HG02759 (cell line): Measurements from ENCODE around the gene GPRC5A.

Experiments used
- ATAC-seq: cut with Tn5 transposase; IDR thresholded peaks from one replicate; pipeline ENCODE4 v1.9.1; 2021; ENCODE audit warnings: mild to moderate bottlenecking, moderate library complexity; ENCODE audit not compliant: unreplicated experiment

GPRC5A gene

DNA sequence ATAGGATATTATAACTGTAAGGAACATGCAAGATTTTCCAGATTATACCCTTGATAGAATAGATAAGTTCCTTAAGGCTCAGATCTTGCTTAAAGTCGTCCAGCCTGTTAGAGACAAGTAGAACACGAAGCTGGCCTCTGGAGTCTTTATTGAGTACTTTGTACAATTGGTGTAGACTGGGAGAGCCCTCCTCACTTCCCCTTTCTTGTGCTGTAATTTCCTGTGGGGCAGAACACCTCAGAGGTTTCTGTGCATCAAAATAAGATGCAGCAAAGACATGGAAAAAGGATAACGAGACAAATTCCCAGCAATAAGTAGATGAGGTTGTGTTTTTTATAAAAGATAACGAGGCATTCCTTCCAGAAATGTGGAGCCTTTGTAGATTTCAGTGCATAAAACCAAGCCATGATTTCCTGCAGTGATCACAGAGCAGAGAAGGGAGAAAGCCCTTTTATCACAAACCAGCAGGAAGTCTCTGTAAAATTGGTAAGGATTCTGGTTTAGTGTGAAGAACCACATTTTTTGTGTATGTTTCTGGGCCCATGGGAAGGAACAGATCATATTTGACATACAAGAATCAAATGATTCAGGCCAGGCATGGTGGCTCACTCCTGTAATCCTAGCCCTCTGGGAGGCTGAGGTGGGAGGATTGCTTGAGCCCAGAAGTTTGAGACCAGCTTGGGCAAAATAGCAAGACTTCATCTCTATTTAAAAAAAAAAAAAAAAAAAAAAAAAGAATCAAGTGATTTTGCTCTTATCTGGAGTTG, 18.0 kb downstream of the GPRC5A start:
- ATAC-seq: peak; percentile 56

DNA sequence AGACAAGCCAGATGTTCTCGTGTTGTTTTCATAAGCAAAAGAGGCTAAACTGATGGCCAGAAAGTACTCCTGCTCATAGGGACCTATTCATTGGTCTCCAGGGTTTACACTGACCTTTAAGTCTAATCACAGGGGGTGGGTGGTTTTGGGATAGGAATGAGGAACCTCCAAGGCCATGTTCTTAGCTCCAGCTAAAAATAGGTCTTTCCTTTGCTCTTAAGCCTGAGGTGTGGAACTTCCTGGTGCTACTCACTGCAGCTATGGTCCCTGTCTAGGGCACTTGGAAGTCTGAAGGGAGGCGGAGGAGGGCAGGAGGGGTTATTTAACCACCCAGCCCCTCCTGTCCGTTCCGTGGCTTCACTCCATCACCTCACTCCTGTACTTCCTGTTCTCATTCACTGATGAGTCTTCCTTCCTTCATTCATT, 18.6 kb downstream of the GPRC5A start:
- ATAC-seq: no peak

DNA sequence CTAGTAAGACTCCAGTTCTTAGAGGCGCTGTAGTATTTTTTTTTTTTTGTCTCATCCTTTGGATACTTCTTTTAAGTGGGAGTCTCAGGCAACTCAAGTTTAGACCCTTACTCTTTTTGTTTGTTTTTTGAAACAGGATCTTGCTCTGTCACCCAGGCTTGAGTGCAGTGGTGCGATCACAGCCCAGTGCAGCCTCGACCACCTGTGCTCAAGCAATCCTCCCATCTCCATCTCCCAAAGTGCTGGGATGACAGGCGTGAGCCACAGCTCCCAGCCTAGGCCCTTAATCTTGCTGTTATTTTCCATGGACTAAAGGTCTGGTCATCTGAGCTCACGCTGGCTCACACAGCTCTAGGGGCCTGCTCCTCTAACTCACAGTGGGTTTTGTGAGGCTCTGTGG, 21.3 kb downstream of the GPRC5A start:
- ATAC-seq: no peak

DNA sequence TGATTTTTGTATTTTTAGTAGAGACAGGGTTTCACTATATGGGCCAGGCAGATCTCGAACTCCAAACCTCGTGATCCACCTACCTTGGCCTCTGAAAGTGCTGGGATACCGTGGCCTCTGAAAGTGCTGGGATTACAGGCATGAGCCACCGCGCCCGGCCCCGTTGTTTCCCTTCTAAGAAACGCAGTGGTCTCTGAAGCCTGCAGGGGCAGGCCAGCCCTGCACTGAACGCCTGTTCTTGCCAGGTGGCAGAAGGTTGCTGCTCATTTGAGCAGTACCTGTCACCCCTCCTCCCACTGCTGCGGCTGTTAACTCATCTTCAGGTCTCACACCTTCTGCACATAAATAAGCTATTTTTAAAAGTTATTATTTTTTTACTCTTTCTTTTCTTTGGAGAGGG, 24.3 kb downstream of the GPRC5A start:
- no peak for ATAC-seq

DNA sequence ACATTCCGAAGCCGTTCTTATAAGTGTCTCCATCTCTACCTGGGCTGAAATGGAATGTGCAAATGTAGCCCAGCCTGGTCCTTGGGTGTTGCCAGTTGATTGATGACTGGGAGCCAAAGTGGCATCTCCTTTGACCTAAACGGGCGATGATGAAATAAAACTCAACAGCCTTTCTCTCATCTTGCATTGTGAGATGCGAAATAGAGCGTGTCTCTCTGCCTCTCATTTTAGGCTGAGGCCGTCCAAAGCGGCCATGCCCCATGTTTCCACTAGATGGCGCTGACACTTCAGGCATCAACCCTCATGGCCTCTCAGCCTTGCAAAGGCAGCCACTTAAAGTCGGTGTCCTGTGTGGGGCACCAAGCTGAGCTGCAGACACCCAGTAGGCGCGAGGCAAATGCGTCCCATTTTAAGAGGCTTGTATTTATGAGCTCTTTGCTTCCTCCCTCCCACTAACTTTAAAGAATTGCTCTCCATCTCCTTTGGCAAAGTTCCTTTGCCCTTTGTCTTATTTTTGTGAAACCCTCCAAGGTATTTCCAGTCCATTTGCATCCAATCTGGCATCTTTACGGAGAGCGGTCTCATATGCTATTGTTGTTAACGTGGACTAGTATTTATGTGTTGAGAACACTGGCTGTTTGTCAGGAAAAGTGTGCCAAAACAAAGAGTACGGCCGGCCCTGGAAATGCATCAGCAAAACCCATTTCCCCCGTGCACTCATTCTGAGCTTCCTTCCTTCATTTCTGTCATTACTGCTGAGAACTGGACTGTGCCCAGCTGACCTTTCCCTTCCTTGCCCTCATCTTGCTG, 25.0 kb downstream of the GPRC5A start:
- peak; percentile 97 for ATAC-seq

DNA sequence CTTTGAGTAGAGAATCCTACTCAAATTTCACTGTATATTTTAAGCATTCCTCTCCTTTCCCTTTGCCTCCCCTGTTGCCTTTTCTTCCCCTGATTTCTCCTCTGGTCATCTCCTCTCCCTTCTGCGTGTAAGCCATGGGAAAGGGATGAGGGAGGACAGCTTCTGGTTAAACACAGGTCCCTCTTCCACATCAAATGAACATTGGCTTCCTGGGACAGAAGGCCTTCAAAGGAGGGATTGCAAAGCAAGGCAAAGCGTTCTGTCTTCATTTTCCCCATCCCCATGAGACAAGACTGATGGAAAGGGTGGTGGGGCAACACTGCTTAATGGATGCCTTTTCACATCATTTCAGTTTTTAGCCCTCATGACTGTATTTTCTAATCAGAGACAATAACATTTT, 26.2 kb downstream of the GPRC5A start:
- ATAC-seq: no peak

DNA sequence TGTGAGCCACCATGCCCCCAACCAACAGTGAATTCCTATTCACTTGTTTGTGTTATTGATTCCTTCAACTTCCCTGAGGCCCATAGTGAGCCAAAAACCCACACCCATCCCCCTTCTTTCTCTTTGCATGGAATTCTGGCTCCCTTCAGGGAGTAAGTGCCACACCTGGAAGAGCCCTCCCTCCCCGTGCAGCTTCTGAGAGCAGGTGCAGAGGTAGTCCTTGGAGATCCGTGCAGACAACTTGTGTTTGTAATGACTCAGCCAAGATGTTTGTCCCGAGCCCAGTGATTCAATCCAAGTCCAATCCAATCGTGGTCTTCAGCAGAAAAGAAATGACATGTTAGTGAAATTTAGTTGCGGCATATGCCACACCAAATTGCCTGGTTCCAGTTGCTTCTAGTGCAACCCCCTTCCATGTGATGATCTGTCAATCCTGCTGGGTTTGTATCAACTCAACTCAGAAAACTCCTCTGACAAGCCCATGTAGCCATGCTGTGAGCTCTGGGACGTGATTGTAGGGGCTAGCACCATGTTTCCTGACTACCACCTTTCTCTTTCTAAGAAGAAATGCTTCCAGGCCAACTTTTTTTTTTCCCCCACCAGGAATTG, 27.5 kb downstream of the GPRC5A start:
- no peak for ATAC-seq

DNA sequence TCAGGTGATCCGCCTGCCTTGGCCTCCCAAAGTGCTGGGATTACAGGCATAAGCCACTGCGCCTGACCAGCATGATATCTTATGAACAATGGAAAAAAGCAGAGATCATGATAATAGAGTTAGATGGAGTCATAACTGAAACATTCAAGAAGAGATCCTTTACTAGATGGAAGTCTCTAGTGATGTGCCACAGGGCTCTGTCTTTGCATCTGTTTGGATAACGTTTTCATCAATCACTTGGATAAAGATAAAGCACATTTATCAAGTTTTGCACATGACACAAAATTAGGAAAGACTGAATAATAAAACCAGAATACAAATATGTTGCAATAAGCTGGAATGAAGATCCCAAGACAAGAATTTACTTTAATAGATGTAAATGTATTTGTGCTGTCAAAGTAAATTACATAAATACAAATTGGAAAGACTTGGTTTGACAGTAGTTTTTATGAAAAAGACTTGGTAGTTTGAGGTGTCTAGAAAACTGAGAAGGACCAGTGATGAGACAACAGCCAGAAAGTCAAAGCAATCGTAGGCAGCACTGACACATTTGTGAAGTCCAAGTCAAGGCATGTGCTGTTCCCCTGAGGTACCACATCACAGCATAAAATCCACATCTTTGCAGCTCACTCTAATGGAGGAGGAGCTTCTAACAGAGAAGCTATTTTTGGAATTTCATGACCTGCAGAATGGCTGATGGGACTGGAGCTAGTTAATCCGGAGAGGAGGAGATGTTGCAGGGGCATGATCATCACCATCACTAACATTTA, 28.5 kb downstream of the GPRC5A start:
- ATAC-seq: no peak

DNA sequence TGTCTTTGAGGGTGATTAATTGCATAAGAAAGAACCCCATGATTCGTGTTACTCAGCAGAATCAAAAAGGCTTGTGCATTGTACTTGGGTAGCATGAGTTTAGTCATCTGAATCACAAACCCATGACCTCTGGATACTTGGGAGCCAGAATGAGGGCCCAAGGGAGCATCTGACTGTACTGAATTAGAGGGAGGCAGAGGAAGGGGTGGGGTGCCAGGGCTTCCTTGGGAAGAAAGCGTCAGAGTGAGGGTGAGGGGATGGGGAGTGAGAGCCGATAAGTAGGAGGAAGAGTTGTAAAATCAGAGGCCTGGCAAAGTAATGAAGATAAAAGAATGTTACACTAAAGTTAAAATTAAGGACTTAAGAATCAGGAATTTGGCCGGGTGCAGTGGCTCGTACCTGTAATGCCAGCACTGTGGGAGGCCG, 30.8 kb downstream of the GPRC5A start:
- ATAC-seq: no peak

DNA sequence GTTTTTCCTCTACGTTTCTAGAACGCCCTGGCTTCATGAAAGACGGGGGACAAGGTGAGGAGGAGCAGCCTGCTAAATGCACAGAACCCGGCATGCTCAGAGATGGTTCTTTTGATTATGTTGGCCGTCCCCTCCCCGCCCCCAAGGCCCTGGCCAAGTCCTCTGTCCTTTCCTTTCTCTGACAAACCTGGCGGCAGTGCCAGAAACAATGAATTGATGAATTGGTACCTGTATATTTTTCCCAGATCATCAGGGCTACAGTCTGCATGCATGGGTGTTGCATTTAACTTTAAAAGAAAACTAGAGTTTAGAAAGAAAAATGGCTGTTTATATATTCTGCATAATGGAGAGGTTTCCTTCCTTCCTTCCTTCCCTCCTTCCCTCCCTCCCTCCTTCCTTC, 31.6 kb downstream of the GPRC5A start:
- no peak for ATAC-seq

DNA sequence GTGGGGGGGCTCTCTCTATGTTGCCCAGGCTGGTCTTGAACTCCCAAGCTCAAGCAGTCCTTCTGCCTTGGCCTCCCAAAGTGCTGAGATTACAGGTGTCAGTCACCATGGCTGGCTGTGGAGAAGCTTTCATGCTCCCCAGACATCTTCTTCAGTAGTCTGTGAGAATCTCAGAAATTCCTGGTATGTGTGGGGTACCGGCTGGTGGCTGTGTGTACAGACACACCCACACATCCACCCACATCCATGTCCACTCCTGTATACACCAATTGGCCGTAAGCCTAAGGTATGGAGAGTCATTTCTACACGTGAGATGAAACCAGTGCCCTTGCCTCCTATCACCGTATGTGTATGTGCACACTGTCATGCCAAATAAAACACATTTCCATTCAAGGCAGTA, 32.8 kb downstream of the GPRC5A start:
- ATAC-seq: no peak

DNA sequence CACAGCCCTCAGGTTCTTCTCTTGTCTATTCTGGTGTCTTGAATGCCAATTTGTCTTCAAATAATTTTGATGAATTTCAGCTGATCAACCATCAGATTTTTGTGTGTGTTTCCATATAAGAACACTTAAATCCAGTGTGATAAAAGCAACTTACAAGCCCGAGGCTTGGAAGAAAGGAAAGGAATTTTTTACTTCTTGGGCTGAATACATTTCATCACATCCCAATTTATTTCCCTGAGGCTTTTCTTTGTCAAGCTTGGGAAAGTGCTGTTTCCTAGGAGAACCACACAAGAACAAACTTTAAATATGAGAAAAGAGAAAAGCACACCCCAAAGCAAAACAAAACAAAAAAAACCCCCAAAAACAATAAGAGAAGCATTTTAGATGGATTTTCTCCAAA, 34.0 kb downstream of the GPRC5A start:
- no peak for ATAC-seq

DNA sequence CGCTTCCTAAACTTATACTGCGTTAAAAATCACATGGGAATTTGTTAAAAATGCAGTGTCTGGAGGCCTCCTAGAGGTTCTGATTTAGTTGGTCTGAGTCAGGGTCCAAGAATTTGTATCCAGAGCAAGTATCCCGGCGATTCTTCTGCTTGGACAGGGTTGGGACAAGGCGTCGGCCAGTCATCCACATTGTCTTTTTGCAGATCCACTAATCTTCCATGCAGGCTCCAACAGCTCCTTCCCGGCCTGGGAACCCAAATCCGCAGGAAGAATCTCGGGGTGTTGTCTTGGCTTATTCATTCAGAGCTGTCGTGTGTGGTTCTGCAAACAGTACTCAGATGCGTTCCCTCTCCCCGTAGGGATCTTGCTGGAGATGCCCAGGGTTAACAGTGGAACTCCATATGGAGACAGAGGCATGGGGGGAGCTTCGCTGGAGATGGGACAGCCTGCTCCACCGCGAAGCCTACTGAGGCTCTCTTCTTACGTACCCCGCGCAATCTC, 35.3 kb downstream of the GPRC5A start:
- no peak for ATAC-seq

DNA sequence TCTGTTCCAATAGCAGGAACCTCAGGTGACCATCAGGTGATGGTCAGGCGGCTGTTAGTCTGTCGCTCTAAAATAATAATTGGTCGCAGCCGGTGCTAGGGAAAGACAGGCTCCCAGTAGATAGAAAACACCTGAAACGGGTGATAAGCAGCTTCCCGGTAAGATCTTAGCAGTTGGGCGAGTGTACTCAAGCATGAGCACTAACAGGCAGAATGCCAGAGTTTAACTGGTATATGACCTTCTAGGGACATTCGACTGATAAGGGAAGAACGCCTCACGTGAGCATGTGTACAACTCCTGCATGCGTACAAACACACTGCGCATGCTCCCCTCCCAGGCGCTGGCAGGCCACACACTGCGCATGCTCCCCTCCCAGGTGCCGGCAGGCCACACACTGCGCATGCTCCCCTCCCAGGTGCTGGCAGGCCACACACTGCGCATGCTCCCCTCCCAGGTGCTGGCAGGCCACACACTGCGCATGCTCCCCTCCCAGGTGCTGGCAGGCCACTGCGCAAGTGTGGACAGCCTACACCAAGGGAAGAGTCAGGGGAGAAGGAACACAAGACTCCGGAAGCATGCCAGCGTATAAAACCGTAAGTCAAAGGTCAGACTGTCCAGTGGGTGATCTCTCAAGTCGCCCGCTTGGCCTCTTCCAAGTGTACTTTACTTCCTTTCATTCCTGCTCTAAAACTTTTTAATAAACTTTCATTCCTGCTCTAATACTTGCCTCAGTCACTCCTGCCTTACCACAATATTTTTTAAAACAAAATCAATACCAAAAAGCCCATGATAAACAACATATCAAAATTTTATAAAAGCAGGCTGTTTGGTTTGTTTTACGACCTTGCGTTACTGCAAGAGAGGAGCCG, 36.1 kb downstream of the GPRC5A start:
- ATAC-seq: no peak

DNA sequence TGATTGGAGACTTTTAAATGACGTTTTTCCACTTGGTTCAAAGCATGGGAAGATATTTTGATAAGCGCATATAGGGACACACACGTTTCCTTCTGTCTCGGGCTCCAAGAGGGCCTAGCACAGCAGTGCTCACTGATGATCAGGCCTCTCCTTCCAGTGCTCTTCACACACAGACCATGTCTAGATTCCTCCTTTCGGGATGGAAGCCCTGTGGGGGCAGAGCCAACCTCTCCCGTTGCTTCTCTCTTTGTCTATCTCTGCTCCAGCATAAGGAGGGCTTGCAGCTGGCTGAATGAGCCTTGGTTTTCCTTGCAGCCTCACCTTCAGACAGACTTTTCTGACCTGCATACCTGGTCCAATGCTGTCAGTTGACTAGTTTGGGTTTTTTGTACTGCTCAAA, 38.3 kb downstream of the GPRC5A start:
- ATAC-seq: no peak

DNA sequence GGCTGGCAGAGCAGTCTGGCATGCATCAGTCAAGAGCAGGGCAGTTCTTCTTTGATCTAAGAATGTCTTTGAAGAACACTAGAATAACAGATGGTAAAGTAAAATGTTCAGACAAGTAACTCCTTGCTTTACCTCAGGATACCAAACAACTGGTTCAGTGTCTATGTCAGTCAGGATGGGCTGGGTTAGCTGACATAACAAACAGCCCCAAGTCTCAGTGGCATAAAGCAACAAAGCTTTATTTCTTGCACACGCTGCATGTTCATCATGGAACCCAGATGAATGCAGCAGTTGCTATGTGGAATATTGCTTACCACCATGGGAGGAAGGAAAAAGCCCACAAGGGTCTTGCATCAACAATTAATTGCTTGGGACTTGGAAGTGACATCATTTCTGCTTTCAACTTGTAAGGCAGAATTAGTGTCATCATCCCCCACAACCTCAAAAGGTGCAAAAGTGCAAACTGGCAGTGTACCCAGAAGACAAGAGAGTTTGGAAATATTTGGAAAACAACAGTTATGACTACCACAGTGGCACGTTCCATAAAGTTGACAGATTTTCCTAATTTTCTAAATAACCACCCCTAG, 39.4 kb downstream of the GPRC5A start:
- no peak for ATAC-seq

DNA sequence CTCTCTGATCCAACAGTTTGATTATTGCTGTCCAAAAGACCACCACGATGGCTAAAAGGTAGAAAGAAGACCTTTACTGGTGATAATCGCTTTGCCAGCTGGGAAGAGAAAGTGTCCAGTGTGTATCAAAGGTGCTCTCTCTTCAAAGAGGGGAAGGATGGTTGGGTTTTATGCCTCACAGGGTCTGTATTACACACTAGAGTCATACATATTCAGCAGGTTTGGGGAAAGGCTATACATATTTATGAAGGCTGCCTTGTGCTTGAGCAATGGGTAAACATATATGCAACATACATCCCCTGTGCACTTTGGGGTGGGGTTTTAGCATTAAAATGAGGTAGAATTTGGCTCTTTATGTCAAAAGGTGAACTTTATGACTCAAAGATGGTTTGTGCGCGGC, 42.4 kb downstream of the GPRC5A start:
- no peak for ATAC-seq

DNA sequence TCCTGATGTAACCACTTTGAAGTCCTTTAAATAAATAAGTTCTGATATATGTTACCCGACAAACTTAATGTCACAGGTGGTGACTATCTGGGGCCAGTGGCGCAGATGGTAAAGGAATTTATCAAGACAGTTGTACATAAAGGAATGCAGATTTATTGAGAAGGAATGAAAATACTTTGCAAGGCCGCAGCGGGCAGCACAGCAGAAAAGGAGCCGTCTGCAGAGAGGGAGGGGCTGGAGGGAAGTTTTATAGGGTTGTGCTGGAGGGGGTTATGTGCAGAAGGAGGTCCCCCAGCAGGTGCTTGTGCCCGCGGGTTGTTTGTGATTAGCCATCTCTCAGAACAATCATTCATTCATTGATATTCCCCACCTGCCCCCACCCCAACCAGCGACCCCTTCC, 43.2 kb downstream of the GPRC5A start:
- no peak for ATAC-seq

DNA sequence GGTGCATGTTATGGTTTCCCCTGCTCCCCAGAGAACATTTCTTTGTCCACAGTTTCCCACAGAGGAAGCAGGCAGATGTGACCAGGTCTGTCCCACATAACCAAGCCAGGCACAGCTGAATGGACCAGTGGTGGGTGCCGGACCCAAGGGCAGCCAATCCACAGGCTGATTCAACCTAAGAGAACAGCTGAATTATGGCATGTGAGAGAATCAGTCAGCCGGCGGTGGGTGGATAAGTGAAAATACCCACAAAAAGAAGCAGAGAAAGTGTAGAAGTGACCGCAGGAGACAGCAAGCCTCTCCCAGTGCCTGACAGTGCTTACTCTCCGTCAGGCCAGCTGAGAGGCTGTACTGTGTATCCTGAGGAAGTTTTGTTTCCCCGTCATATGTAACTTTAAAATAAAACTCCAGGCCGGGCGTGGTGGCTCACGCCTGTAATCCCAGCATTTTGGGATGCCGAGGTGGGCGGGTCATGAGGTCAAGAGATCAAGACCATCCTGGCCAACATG, 45.7 kb downstream of the GPRC5A start:
- no peak for ATAC-seq
